Inflammatory macrophage (primary cell): Measurements from ENCODE around the gene PDZD2.

Source experiments
- DNase-seq, 2 donors: peaks; one replicate each; pipeline ENCODE4 v3.0.0-alpha.2; 2020 to 2022

The PDZD2 gene

GRCh38 chr5:31827867-31828266 is 188.9 kb downstream of the PDZD2 start:
- no peak for DNase-seq

- no peak for DNase-seq
Observed at GRCh38 chr5:31832966-31833365, 194.0 kb downstream of the PDZD2 start.

- no peak for DNase-seq
Observed at GRCh38 chr5:31833710-31834109, 194.8 kb downstream of the PDZD2 start.

GRCh38 chr5:31844622-31845345 is 205.9 kb downstream of the PDZD2 start:
- no peak for DNase-seq

GRCh38 chr5:31845361-31845760 is 206.4 kb downstream of the PDZD2 start:
- DNase-seq: no peak

GRCh38 chr5:31846934-31847333 is 208.0 kb downstream of the PDZD2 start:
- DNase-seq: no peak

- DNase-seq: no peak
Observed at GRCh38 chr5:31847354-31847753, 208.4 kb downstream of the PDZD2 start.

GRCh38 chr5:31850981-31851689 is 212.2 kb downstream of the PDZD2 start:
- no peak for DNase-seq

GRCh38 chr5:31853398-31854135 is 214.6 kb downstream of the PDZD2 start:
- DNase-seq: no peak

GRCh38 chr5:31854181-31855133 is 215.5 kb downstream of the PDZD2 start:
- peak in 1 of 2 donors; percentile 44 for DNase-seq

GRCh38 chr5:31855134-31856040 is 216.5 kb downstream of the PDZD2 start:
- no peak for DNase-seq

- no peak for DNase-seq
Observed at GRCh38 chr5:31859096-31859495, 220.2 kb downstream of the PDZD2 start.

GRCh38 chr5:31860278-31860677 is 221.3 kb downstream of the PDZD2 start:
- DNase-seq: no peak

GRCh38 chr5:31860726-31861433 is 221.9 kb downstream of the PDZD2 start:
- no peak for DNase-seq

- no peak for DNase-seq
Observed at GRCh38 chr5:31861601-31862000, 222.7 kb downstream of the PDZD2 start.

GRCh38 chr5:31863991-31864411 is 225.1 kb downstream of the PDZD2 start:
- no peak for DNase-seq

- no peak for DNase-seq
Observed at GRCh38 chr5:31866166-31866565, 227.2 kb downstream of the PDZD2 start.

- no peak for DNase-seq
Observed at GRCh38 chr5:31867219-31867618, 228.3 kb downstream of the PDZD2 start.

GRCh38 chr5:31880449-31880848 is 241.5 kb downstream of the PDZD2 start:
- DNase-seq: no peak

- no peak for DNase-seq
Observed at GRCh38 chr5:31884896-31885295, 246.0 kb downstream of the PDZD2 start.

- DNase-seq: no peak
Observed at GRCh38 chr5:31886206-31886605, 247.3 kb downstream of the PDZD2 start.
